NT2/D1 (cell line): Measurements from ENCODE around the gene HHLA2.

Source experiments
- YY1 ChIP-seq: IDR thresholded peaks from 2 replicates; pipeline ENCODE4 v1.6.1; 2011; ENCODE audit not compliant: insufficient read length, insufficient read depth
- ZNF274 ChIP-seq: IDR thresholded peaks from 2 replicates; pipeline ENCODE4 v1.6.1; 2011; ENCODE audit warnings: mild to moderate bottlenecking, low read depth, low read length

GRCh38 chr3:108320746-108321350, 24.5 kb downstream of the HHLA2 start:
- TF ChIP-seq YY1, result no peak
- TF ChIP-seq ZNF274, result no peak
